Gastrocnemius medialis (tissue), 4 donors: Measurements from ENCODE around the gene IL2RA. TPM values are rescaled to one million over a fixed set of nuclear protein-coding genes. Genes with fewer than 3 reads are reported as not detected.

Experiments used
- ATAC-seq, 2 donors: fragments of 150-250 bp; one replicate each; pipeline ENCODE4 v1.9.1; 2016
- DNase-seq, 2 donors: peaks; one replicate each; pipeline ENCODE4 v3.0.0-alpha.2; 2019
- H3K27ac ChIP-seq, 4 donors: fragments of 200-600 bp; sonication (generic); 1 replicate in 1 of 4; 2 replicates in 3 of 4; pipeline ENCODE4 v1.5.1; 2016 to 2018; ENCODE audit warnings: mild to moderate bottlenecking in 2 of 4, moderate library complexity in 1 of 4
- H3K27me3 ChIP-seq, 3 donors: fragments of 200-600 bp; sonication (generic) in 2 of 3; 1 replicate in 1 of 3; 2 replicates in 2 of 3; pipeline versions ENCODE4 v1.5.1 to v1.6.0; 2016 to 2019; ENCODE audit warnings: mild to moderate bottlenecking in 1 of 3, moderate library complexity in 1 of 3
- H3K36me3 ChIP-seq, 2 donors: fragments of 200-600 bp; sonication (generic) in 1 of 2; one replicate each; pipeline ENCODE4 v1.5.1; 2017 to 2018
- H3K4me1 ChIP-seq, 2 donors: fragments of 200-600 bp; sonication (generic) in 1 of 2; one replicate each; pipeline ENCODE4 v1.5.1; 2016 to 2017; ENCODE audit warnings: mild to moderate bottlenecking in 2 of 2
- H3K4me3 ChIP-seq, 4 donors: fragments of 200-600 bp; sonication (generic) in 3 of 4; 1 replicate in 1 of 4; 2 replicates in 3 of 4; pipeline ENCODE4 v1.5.1; 2016 to 2019; ENCODE audit warnings: mild to moderate bottlenecking in 2 of 4
- H3K9me3 ChIP-seq, 3 donors: fragments of 200-600 bp; sonication (generic) in 2 of 3; 1 replicate in 1 of 3; 2 replicates in 2 of 3; pipeline ENCODE4 v1.5.1; 2016 to 2019
- CTCF ChIP-seq, 5 experiments: fragments of 450-650 bp in 3 of 5; fragments of 200-600 bp in 2 of 5; sonication (generic) in 2 of 5; IDR thresholded peaks in 4 of 5; conservative IDR thresholded peaks in 1 of 5; 1 replicate in 4 of 5; 2 replicates in 1 of 5; pipeline ENCODE4 v1.5.1; 2016 to 2019; ENCODE audit warnings: antibody characterized with exemption in 5 of 5, mild to moderate bottlenecking in 3 of 5, moderate library complexity in 3 of 5
- POLR2A ChIP-seq, 2 donors: fragments of 450-650 bp; IDR thresholded peaks; one replicate each; pipeline ENCODE4 v1.6.1; 2017; ENCODE audit warnings: antibody characterized with exemption in 2 of 2, mild to moderate bottlenecking in 2 of 2, moderate library complexity in 2 of 2
- in situ Hi-C, 4 donors: fragments of 200-750 bp; cut with MboI; loops; one replicate each; pipeline versions ENCODE4 v1.15.0 to v1.8.0; 2017; ENCODE audit warnings: low sequenced_read_pairs in 4 of 4
- intact Hi-C: fragments of 100-400 bp; cut with DNase I; formaldehyde crosslinking; loops from one replicate; pipeline ENCODE4 v1.15.1; 2023; ENCODE audit warnings: low total_unique reads
- total RNA-seq, 4 donors: library from RNA; depleted of rRNA; stranded (reverse); fragments of >200 nt; gene quantifications; one replicate each; pipeline versions ENCODE4 v1.1.0 to v1.2.3, GENCODE V29; 2016

The IL2RA gene
- total RNA-seq, 4 donors from 2014 or later: 2.1 TPM; not detected in 3

- H3K36me3 ChIP-seq: no peaks in the 10 kb centered on the region
- in situ Hi-C loops (no loop called here), intact Hi-C loops (loop anchor here (2.0 kb wide), 1 partner anchor 49 kb away; no protein-coding TSS in a partner anchor)
- H3K27me3 ChIP-seq: no peaks in the 10 kb centered on the region
- H3K27ac ChIP-seq: peak overlapping the region in 3 of 4 donors; percentile 42 to 87 (median 58)
- peak overlapping the region in 1 of 4 donors; percentile 1 for H3K4me3 ChIP-seq
- H3K9me3 ChIP-seq: no peaks in the 10 kb centered on the region
- DNase-seq (no peak), ATAC-seq (no peak)
- TF ChIP-seq POLR2A (IDR thresholded peaks at IDR 0.05): no peak
- no peak for TF ChIP-seq CTCF (IDR thresholded peaks at IDR 0.05 in 4 of 5, conservative IDR thresholded peaks at IDR 0.05 in 1 of 5)
- peaks cover 52 to 67% of the 10 kb centered on the region in 2 donors for H3K4me1 ChIP-seq
Measured at GRCh38 chr10:6091630-6092029, 29.5 kb upstream of the IL2RA start.

GRCh38 chr10:6089334-6090219, 27.4 kb upstream of the IL2RA start:
- no peak for TF ChIP-seq POLR2A (IDR thresholded peaks at IDR 0.05)
- no peak for TF ChIP-seq CTCF (IDR thresholded peaks at IDR 0.05 in 4 of 5, conservative IDR thresholded peaks at IDR 0.05 in 1 of 5)
- Histone ChIP-seq H3K9me3 (no peaks in the 10 kb centered on the region), H3K4me3 (peak overlapping the region; percentile 83 to 94 (median 88)), H3K27me3 (no peaks in the 10 kb centered on the region), H3K27ac (peak overlapping the region; percentile 78 to 96 (median 82)), H3K36me3 (no peaks in the 10 kb centered on the region), H3K4me1 (peaks cover 39 to 55% of the 10 kb centered on the region in 2 donors)
- intact Hi-C loops (loop anchor here (2.0 to 5.0 kb wide), 2 partner anchors 51 to 197 kb away; partner anchors contain the start of gene FBH1), in situ Hi-C loops (loop anchor here in 2 of 4 donors (5.0 to 10.0 kb wide), 2 partner anchors 72 to 75 kb away; no protein-coding TSS in a partner anchor)
- DNase-seq (no peak), ATAC-seq (peak; percentile 23 to 28)

GRCh38 chr10:6088721-6089333, 26.7 kb upstream of the IL2RA start, which contains the start of gene RBM17:
Gene RBM17, plus strand, starts transcription at chr10:6089034. Its CDS starts 8,032 bp downstream, at chr10:6097066.
- DNase-seq (peak; percentile 92 to 96), ATAC-seq (peak; percentile 86 to 91)
- Histone ChIP-seq H3K27ac (peak within 1 kb of the TSS; percentile 78 to 96 (median 82)), H3K9me3 (no peaks in the 10 kb centered on the region), H3K4me1 (peaks cover 39 to 48% of the 10 kb centered on the region in 2 donors), H3K4me3 (peak within 1 kb of the TSS; percentile 83 to 94 (median 88)), H3K27me3 (peaks cover 0 to 5% (median 0%) of the 10 kb centered on the region in 3 donors), H3K36me3 (no peaks in the 10 kb centered on the region)
- in situ Hi-C loops (loop anchor here in 2 of 4 donors (5.0 to 10.0 kb wide), 2 partner anchors 72 to 74 kb away; no protein-coding TSS in a partner anchor), intact Hi-C loops (loop anchor here (1.0 to 5.0 kb wide), 3 partner anchors 113 to 312 kb away; partner anchors contain the start of genes FBH1 and PFKFB3)
- TF ChIP-seq CTCF (IDR thresholded peaks at IDR 0.05 in 4 of 5, conservative IDR thresholded peaks at IDR 0.05 in 1 of 5): peak; percentile 99 to 100 (median 100)
- TF ChIP-seq POLR2A (IDR thresholded peaks at IDR 0.05): peak; percentile 83 to 87

- Histone ChIP-seq H3K27me3 (peaks cover 5 to 19% (median 7%) of the 10 kb centered on the region in 3 donors), H3K4me3 (peak overlapping the region in 2 of 4 donors; percentile 31 to 36), H3K27ac (peak overlapping the region; percentile 44 to 74 (median 56)), H3K4me1 (peaks cover 23 to 37% of the 10 kb centered on the region in 2 donors), H3K9me3 (no peaks in the 10 kb centered on the region), H3K36me3 (no peaks in the 10 kb centered on the region)
- ATAC-seq (peak; percentile 60 to 72), DNase-seq (peak; percentile 68 to 86)
- in situ Hi-C loops: loop anchor here in 2 of 4 donors (5.0 to 10.0 kb wide), 2 partner anchors 69 to 72 kb away; no protein-coding TSS in a partner anchor
- intact Hi-C loops: loop anchor here (5.0 kb wide), 1 partner anchor 194 kb away; the partner anchor contains the start of gene FBH1
- TF ChIP-seq CTCF (IDR thresholded peaks at IDR 0.05 in 4 of 5, conservative IDR thresholded peaks at IDR 0.05 in 1 of 5) (peak; percentile 65 to 82 (median 68)), POLR2A (IDR thresholded peaks at IDR 0.05) (no peak)
Measured at GRCh38 chr10:6086375-6087233, 24.4 kb upstream of the IL2RA start.
